ENCODE results near the gene TBC1D8B. TPM values are rescaled to one million over a fixed set of nuclear protein-coding genes. Genes with fewer than 3 reads are reported as not detected.

TBC1D8B gene
- total and polyA plus RNA-seq, 9 of the 15 experiments (the other 6 are each of a cell fraction or from before 2014, with no cell fraction given): 0.04 to 0.36 (median 0.10) TPM; not detected in 1

DNA sequence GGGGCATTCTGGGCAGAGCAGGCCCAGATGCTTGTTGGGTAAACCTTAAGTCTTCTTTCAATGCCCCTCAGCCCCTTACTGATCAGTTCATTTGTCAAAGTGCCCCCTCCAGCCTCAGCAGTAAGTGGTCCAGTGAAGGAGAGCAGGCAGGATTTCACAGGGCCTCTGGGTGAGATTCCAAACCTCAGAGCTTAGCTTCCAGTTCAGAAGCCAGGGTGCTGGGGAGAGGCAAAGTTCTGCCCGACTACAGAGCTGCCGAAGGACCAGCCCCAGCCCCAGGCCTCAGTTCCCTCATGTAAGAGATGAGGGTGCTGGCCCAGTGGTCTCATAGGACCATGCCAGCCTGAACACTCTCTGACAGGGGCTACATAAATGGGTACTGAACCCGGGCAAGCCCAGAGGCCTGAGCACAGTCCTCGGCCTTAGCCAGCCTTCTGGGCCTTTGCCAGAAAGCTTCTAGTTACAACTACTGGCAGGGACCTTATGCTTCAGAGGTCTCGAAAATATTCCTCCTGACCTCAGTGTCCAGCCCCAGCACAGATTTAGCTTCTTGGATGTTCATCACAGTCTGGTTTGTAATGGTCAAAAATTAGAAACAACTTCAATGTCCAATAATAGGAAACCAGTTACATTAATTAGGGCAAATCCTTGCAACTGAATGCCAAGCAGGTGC, 101.5 kb downstream of the TBC1D8B start:
- Histone ChIP-seq H4K20me1 (replicated peaks; ENCODE audit: control insufficient read depth, insufficient read depth, low read length) (no peaks in the 10 kb centered on the region), H3K4me1 (replicated peaks in 1 of 2; ENCODE audit: control insufficient read depth in 2 of 2, insufficient read depth in 2 of 2, low read length in 2 of 2) (no peaks in the 10 kb centered on the region), H3K27ac (ENCODE audit: extremely low read depth, low read depth, low read length) (no peak overlapping the region), H3K79me2 (ENCODE audit: control insufficient read depth, insufficient read depth, low read length) (no peaks in the 10 kb centered on the region), H2AFZ (ENCODE audit: low read depth, low read length) (no peak overlapping the region), H3K27me3 (ENCODE audit: control insufficient read depth in 2 of 2, insufficient read depth in 2 of 2, low read length in 2 of 2) (no peaks in the 10 kb centered on the region; a peak in 1 of 5 replicates), H3K9ac (ENCODE audit: insufficient read depth in 1 of 2, low read depth in 2 of 2, low read length in 2 of 2) (no peak overlapping the region), H3K4me3 (no peak overlapping the region), H3K9me3 (replicated peaks; ENCODE audit: control insufficient read depth, insufficient read depth, low read depth, low read length) (no peaks in the 10 kb centered on the region), H3K36me3 (ENCODE audit: control insufficient read depth, insufficient read depth, low read length) (no peaks in the 10 kb centered on the region), H3K4me2 (ENCODE audit: insufficient read depth, low read length) (no peak overlapping the region), H3K9me1 (ENCODE audit: control insufficient read depth, insufficient read depth, low read length) (no peaks in the 10 kb centered on the region)
- in situ Hi-C loops (cut with MboI) (no loop called here), intact Hi-C loops (cut with micrococcal nuclease) (no loop called here)
- no TSS peak for BruUV-seq (replicated peaks)
- DNase-seq (ENCODE audit: extremely low read depth in 1 of 4, low spot score in 3 of 4): no peak
- no peak for ATAC-seq
- CTCF ChIA-PET (ENCODE audit: low intra/inter-chr PET ratio): no interaction called here
- POLR2A ChIA-PET: no interaction called here
- 0% methylated on average over 3 of the region's 5 CpGs for WGBS (ENCODE audit: insufficient coverage, low coverage, missing lambda C conversion rate)
- no peak for FAIRE-seq
- TF ChIP-seq RFX1 (IDR thresholded peaks at IDR 0.05) (no peak), ELF2 (CRISPR knock-in tag; IDR thresholded peaks at IDR 0.05) (no peak), ZNF224 (CRISPR knock-in tag; IDR thresholded peaks at IDR 0.05) (no peak), LCOR (CRISPR knock-in tag; IDR thresholded peaks at IDR 0.05) (no peak), DACH1 (IDR thresholded peaks at IDR 0.05; ENCODE audit: partially characterized antibody) (no peak)
- TF ChIP-seq, protein P1, sequence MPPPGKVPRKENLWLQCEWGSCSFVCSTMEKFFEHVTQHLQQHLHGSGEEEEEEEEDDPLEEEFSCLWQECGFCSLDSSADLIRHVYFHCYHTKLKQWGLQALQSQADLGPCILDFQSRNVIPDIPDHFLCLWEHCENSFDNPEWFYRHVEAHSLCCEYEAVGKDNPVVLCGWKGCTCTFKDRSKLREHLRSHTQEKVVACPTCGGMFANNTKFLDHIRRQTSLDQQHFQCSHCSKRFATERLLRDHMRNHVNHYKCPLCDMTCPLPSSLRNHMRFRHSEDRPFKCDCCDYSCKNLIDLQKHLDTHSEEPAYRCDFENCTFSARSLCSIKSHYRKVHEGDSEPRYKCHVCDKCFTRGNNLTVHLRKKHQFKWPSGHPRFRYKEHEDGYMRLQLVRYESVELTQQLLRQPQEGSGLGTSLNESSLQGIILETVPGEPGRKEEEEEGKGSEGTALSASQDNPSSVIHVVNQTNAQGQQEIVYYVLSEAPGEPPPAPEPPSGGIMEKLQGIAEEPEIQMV (tag; conservative IDR thresholded peaks at IDR 0.05; ENCODE audit: low read depth): no peak
- TF ChIP-seq, protein P2, sequence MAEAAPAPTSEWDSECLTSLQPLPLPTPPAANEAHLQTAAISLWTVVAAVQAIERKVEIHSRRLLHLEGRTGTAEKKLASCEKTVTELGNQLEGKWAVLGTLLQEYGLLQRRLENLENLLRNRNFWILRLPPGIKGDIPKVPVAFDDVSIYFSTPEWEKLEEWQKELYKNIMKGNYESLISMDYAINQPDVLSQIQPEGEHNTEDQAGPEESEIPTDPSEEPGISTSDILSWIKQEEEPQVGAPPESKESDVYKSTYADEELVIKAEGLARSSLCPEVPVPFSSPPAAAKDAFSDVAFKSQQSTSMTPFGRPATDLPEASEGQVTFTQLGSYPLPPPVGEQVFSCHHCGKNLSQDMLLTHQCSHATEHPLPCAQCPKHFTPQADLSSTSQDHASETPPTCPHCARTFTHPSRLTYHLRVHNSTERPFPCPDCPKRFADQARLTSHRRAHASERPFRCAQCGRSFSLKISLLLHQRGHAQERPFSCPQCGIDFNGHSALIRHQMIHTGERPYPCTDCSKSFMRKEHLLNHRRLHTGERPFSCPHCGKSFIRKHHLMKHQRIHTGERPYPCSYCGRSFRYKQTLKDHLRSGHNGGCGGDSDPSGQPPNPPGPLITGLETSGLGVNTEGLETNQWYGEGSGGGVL (CRISPR knock-in tag; IDR thresholded peaks at IDR 0.05): no peak
- TF ChIP-seq, protein P3, sequence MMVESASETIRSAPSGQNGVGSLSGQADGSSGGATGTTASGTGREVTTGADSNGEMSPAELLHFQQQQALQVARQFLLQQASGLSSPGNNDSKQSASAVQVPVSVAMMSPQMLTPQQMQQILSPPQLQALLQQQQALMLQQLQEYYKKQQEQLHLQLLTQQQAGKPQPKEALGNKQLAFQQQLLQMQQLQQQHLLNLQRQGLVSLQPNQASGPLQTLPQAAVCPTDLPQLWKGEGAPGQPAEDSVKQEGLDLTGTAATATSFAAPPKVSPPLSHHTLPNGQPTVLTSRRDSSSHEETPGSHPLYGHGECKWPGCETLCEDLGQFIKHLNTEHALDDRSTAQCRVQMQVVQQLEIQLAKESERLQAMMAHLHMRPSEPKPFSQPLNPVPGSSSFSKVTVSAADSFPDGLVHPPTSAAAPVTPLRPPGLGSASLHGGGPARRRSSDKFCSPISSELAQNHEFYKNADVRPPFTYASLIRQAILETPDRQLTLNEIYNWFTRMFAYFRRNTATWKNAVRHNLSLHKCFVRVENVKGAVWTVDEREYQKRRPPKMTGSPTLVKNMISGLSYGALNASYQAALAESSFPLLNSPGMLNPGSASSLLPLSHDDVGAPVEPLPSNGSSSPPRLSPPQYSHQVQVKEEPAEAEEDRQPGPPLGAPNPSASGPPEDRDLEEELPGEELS (CRISPR knock-in tag; IDR thresholded peaks at IDR 0.05; ENCODE audit: borderline replicate concordance): no peak
- TF ChIP-seq, protein P4, sequence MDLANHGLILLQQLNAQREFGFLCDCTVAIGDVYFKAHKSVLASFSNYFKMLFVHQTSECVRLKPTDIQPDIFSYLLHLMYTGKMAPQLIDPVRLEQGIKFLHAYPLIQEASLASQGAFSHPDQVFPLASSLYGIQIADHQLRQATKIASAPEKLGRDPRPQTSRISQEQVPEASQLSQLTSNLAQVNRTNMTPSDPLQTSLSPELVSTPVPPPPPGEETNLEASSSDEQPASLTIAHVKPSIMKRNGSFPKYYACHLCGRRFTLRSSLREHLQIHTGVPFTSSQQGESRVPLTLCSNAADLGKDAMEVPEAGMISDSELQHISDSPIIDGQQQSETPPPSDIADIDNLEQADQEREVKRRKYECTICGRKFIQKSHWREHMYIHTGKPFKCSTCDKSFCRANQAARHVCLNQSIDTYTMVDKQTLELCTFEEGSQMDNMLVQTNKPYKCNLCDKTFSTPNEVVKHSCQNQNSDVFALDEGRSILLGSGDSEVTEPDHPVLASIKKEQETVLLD (IDR thresholded peaks at IDR 0.05): no peak
- TF ChIP-seq, protein P5, sequence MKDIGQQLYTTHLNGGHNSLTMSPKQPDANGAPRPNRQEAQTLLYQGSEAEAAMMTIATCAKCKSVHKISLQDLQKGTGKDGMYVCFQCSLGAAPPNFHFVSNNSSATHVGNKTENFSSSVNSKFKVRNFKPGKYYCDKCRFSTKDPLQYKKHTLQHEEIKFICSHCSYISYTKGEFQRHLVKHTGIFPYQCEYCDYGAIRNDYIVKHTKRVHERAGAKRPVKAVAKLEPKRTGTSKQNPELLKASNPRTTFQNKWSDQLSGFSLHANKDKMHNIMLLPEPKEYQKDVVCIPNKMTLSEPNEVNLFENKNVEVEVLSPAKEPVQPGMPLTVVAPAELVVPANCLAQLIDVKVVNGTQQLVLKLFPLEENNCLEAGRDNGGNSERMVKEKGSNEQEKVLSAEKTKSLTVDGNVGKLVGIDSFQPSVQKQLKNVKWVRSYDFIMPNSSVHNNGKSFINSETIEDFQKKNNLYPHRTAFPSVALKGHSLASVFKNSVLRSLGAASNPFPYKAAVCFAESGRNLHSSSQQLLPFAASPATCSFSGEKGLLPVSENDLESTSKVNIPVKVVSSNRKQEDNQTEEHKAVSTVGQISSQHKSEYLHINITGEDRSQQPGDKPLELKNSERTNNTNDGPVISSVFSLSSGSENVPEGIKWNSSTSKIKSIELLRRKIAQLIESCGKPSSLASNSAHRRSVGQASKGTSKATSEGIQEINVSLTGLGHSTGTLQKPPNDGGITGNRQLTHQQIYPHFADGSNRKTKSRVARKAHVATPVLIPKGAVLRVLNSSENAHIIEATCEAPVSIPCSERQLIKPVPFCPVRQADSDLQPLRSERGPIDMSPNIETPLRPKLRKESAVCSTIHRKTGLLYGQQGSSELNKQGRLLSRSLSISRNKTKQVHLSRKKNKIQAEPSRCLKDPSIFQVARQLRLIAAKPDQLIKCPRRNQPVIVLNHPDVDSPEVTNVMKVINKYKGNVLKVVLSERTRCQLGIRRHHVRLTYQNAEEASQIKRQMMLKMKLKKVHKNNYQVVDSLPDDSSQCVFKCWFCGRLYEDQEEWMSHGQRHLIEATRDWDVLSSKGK (CRISPR knock-in tag; IDR thresholded peaks at IDR 0.05): no peak
